IMR-90 (cell line): ENCODE data around the gene PIK3R3. TPM values are rescaled to one million over a fixed set of nuclear protein-coding genes. Genes with fewer than 3 reads are reported as not detected.

Experiments used
- ATAC-seq: fragments of 200-7000 bp; cut with Tn5 transposase; 2 replicates; pipeline ENCODE4 v1.9.1; 2020; ENCODE audit warnings: low read depth, mild to moderate bottlenecking, moderate library complexity
- BruUV-seq: library from RNA; stranded (reverse); fragments of 400-500 nt; replicated peaks from 2 replicates; lab custom pipeline; 2021; lab: Mats Ljungman, UMichigan
- CTCF ChIA-PET: fragments of 300-600 bp; formaldehyde crosslinking; extraction: SDS; loops from one replicate; lab custom pipeline; 2021; ENCODE audit warnings: antibody characterized with exemption; lab: Yijun Ruan, JAX
- POLR2A ChIA-PET: fragments of 300-600 bp; sonication (Branson Sonifier 250); formaldehyde crosslinking; loops from one replicate; lab custom pipeline; 2022; ENCODE audit warnings: antibody characterized with exemption; ENCODE audit not compliant: unreplicated experiment; lab: Charles Lee
- DNase-seq: peaks from one replicate; pipeline ENCODE4 v3.0.0; 2013
- H2AFZ ChIP-seq: replicated peaks from 2 replicates; pipeline ENCODE3; 2013; ENCODE audit warnings: low read length, mild to moderate bottlenecking; ENCODE audit not compliant: poor library complexity
- H2AK5ac ChIP-seq: 2 replicates; pipeline ENCODE4 v1.6.1; 2013; ENCODE audit warnings: low read depth, low read length, inconsistent platforms
- H2AK9ac ChIP-seq: replicated peaks from 2 replicates; pipeline ENCODE3; 2013; ENCODE audit warnings: mild to moderate bottlenecking, low read depth, low read length, moderate library complexity; ENCODE audit not compliant: poor library complexity
- H2BK120ac ChIP-seq: 2 replicates; pipeline ENCODE4 v1.6.1; 2013; ENCODE audit warnings: low read depth, low read length, inconsistent platforms
- H2BK15ac ChIP-seq: 3 replicates; pipeline ENCODE4 v1.6.1; 2013; ENCODE audit warnings: low read depth, low read length, inconsistent platforms
- H2BK20ac ChIP-seq: 2 replicates; pipeline ENCODE4 v1.6.1; 2013; ENCODE audit warnings: low read depth, mild to moderate bottlenecking, inconsistent platforms, low read length, moderate library complexity
- H2BK5ac ChIP-seq: 2 replicates; pipeline ENCODE4 v1.6.1; 2013; ENCODE audit warnings: mild to moderate bottlenecking, low read depth, low read length, inconsistent platforms; ENCODE audit not compliant: poor library complexity, severe bottlenecking
- H3K14ac ChIP-seq: replicated peaks from 2 replicates; pipeline ENCODE4 v1.6.1; 2013; ENCODE audit warnings: low read depth, low read length, inconsistent platforms
- H3K18ac ChIP-seq: 2 replicates; pipeline ENCODE4 v1.6.1; 2013; ENCODE audit warnings: low read depth, low read length, control low read depth
- H3K23ac ChIP-seq: 2 replicates; pipeline ENCODE4 v1.6.1; 2013; ENCODE audit warnings: low read depth, low read length, inconsistent platforms
- H3K27ac ChIP-seq: 2 replicates; pipeline ENCODE4 v1.5.1; 2013; ENCODE audit warnings: mild to moderate bottlenecking, control low read depth, low read length; ENCODE audit not compliant: insufficient read depth
- H3K27me3 ChIP-seq: 2 replicates; pipeline ENCODE4 v1.6.1; 2013; ENCODE audit warnings: low read length; ENCODE audit not compliant: control insufficient read depth, insufficient read depth
- H3K36me3 ChIP-seq: 2 replicates; pipeline ENCODE4 v1.6.1; 2013; ENCODE audit warnings: low read length, mixed read lengths; ENCODE audit not compliant: control insufficient read depth, insufficient read depth
- H3K4ac ChIP-seq: 2 replicates; pipeline ENCODE4 v1.6.1; 2013; ENCODE audit warnings: low read depth, low read length, inconsistent platforms
- H3K4me1 ChIP-seq: 2 replicates; pipeline ENCODE4 v1.6.1; 2013; ENCODE audit warnings: low read length, mixed read lengths; ENCODE audit not compliant: control insufficient read depth, insufficient read depth
- H3K4me2 ChIP-seq: 2 replicates; pipeline ENCODE4 v1.6.1; 2013; ENCODE audit warnings: low read depth, mild to moderate bottlenecking, control low read depth, low read length, moderate library complexity
- H3K4me3 ChIP-seq: 2 replicates; pipeline ENCODE4 v1.5.1; 2013; ENCODE audit warnings: low read depth, mild to moderate bottlenecking, control low read depth, low read length, moderate library complexity; ENCODE audit not compliant: insufficient read depth
- H3K56ac ChIP-seq: 2 replicates; pipeline ENCODE4 v1.6.1; 2013; ENCODE audit warnings: low read length, inconsistent platforms; ENCODE audit not compliant: insufficient read depth; ENCODE audit errors: extremely low read depth
- H3K79me1 ChIP-seq, 2 experiments: 2 replicates each; pipeline ENCODE4 v1.6.1; 2013; ENCODE audit warnings: low read length in 2 of 2, inconsistent platforms in 1 of 2, low read depth in 1 of 2
- H3K9ac ChIP-seq: 2 replicates; pipeline ENCODE4 v1.6.1; 2013; ENCODE audit warnings: low read depth, low read length, control low read depth
- H3K9me1 ChIP-seq: 2 replicates; pipeline ENCODE4 v1.6.1; 2013; ENCODE audit warnings: low read length, inconsistent platforms; ENCODE audit not compliant: insufficient read depth
- H3K9me3 ChIP-seq: 2 replicates; pipeline ENCODE4 v1.6.1; 2013; ENCODE audit warnings: low read length; ENCODE audit not compliant: control insufficient read depth, insufficient read depth
- H4K20me1 ChIP-seq: 2 replicates; pipeline ENCODE4 v1.6.1; 2013; ENCODE audit warnings: low read length, inconsistent platforms; ENCODE audit not compliant: insufficient read depth
- H4K5ac ChIP-seq: 2 replicates; pipeline ENCODE4 v1.6.1; 2013; ENCODE audit warnings: mild to moderate bottlenecking, low read depth, low read length, control low read depth
- H4K8ac ChIP-seq, 2 experiments: 2 replicates each; pipeline ENCODE4 v1.6.1; 2013; ENCODE audit warnings: low read depth in 2 of 2, low read length in 2 of 2, control low read depth in 1 of 2, inconsistent platforms in 1 of 2
- H4K91ac ChIP-seq: 2 replicates; pipeline ENCODE4 v1.6.1; 2013; ENCODE audit warnings: low read depth, low read length, inconsistent platforms; ENCODE audit not compliant: insufficient read depth
- BHLHE40 ChIP-seq: fragments of 150-350 bp; IDR thresholded peaks from 2 replicates; pipeline ENCODE4 v1.6.1; 2016; ENCODE audit warnings: mild to moderate bottlenecking, low read depth, low read length
- CEBPB ChIP-seq: IDR thresholded peaks from 2 replicates; pipeline ENCODE4 v1.6.1; 2012; ENCODE audit warnings: low read depth, low read length, improper control_type of control experiment
- CHD1 ChIP-seq: IDR thresholded peaks from 2 replicates; pipeline ENCODE4 v1.6.1; 2012; ENCODE audit warnings: low read depth, low read length, improper control_type of control experiment
- CTCF ChIP-seq: conservative IDR thresholded peaks from 2 replicates; pipeline ENCODE4 v1.5.1; 2012; ENCODE audit warnings: mild to moderate bottlenecking, low read depth, low read length, improper control_type of control experiment
- ELK1 ChIP-seq: fragments of 150-350 bp; IDR thresholded peaks from 2 replicates; pipeline ENCODE4 v1.6.1; 2016; ENCODE audit warnings: low read depth, mild to moderate bottlenecking, low read length, moderate library complexity, borderline replicate concordance
- FOS ChIP-seq: fragments of 150-350 bp; IDR thresholded peaks from 2 replicates; pipeline ENCODE4 v1.6.1; 2016; ENCODE audit warnings: low read depth, low read length
- MAFK ChIP-seq: IDR thresholded peaks from 2 replicates; pipeline ENCODE4 v1.6.1; 2012; ENCODE audit warnings: low read depth, low read length, improper control_type of control experiment
- MAZ ChIP-seq: IDR thresholded peaks from 2 replicates; pipeline ENCODE4 v1.6.1; 2012; ENCODE audit warnings: low read depth, mild to moderate bottlenecking, low read length, improper control_type of control experiment, moderate library complexity, borderline replicate concordance
- MXI1 ChIP-seq: IDR thresholded peaks from 2 replicates; pipeline ENCODE4 v1.6.1; 2012; ENCODE audit warnings: low read depth, mild to moderate bottlenecking, low read length, moderate library complexity, borderline replicate concordance
- NFE2L2 ChIP-seq: fragments of 150-350 bp; IDR thresholded peaks from 2 replicates; pipeline ENCODE4 v1.6.1; 2016; ENCODE audit warnings: low read depth, mild to moderate bottlenecking, low read length
- POLR2A ChIP-seq: IDR thresholded peaks from 2 replicates; pipeline ENCODE4 v1.6.1; 2012; ENCODE audit warnings: mild to moderate bottlenecking, low read depth, low read length
- RAD21 ChIP-seq: IDR thresholded peaks from 2 replicates; pipeline ENCODE4 v1.6.1; 2012; ENCODE audit warnings: low read length, improper control_type of control experiment
- RCOR1 ChIP-seq: IDR thresholded peaks from 2 replicates; pipeline ENCODE4 v1.6.1; 2012; ENCODE audit warnings: mild to moderate bottlenecking, low read length, improper control_type of control experiment; ENCODE audit not compliant: insufficient replicate concordance
- RFX5 ChIP-seq: IDR thresholded peaks from 2 replicates; pipeline ENCODE4 v1.8.0; 2012; ENCODE audit warnings: low read depth, mild to moderate bottlenecking, low read length, moderate library complexity
- SMC3 ChIP-seq: fragments of 150-350 bp; IDR thresholded peaks from 2 replicates; pipeline ENCODE4 v1.6.1; 2016; ENCODE audit warnings: low read depth, mild to moderate bottlenecking, antibody characterized with exemption, low read length, moderate library complexity
- USF2 ChIP-seq: fragments of 150-350 bp; IDR thresholded peaks from 2 replicates; pipeline ENCODE4 v1.6.1; 2017; ENCODE audit warnings: mild to moderate bottlenecking, antibody characterized with exemption, low read length, low read depth
- dilution Hi-C: fragments of 300-500 bp; cut with HindIII; formaldehyde crosslinking; loops from one replicate; pipeline ENCODE4 v1.14.3; 2018; ENCODE audit warnings: low sequenced_read_pairs; ENCODE audit not compliant: unreplicated experiment
- in situ Hi-C: fragments of 300-500 bp; cut with MboI; formaldehyde crosslinking; loops from 3 replicates; pipeline ENCODE4 v1.14.3; 2019; ENCODE audit warnings: low sequenced_read_pairs, inconsistent platforms, mixed read lengths
- intact Hi-C: fragments of 100-400 bp; cut with micrococcal nuclease; formaldehyde crosslinking; loops from 2 replicates; pipeline ENCODE4 v1.10.0; 2022
- polyA plus RNA-seq, 3 experiments: library from polyadenylated mRNA; depleted of rRNA; stranded (reverse); fragments of >200 nt; gene quantifications; 2 replicates each; pipeline ENCODE4 v1.2.3, GENCODE V29; 2012; ENCODE audit warnings: low replicate concordance in 1 of 3
- total RNA-seq: library from RNA; depleted of rRNA; stranded (reverse); fragments of >200 nt; gene quantifications from 2 replicates; pipeline ENCODE4 v1.2.3, GENCODE V29; 2012

Gene PIK3R3
- total and polyA plus RNA-seq, 2 of the 4 experiments (the other 2 are of a cell fraction): 5.3 to 9.9 TPM

- H2BK120ac ChIP-seq: no peak overlapping the region
- no peak overlapping the region for H4K91ac ChIP-seq
- peaks cover 8% of the 10 kb centered on the region for H3K9me1 ChIP-seq
- no peak overlapping the region for H3K4ac ChIP-seq
- H4K20me1 ChIP-seq: 0 out of 2 replicates have a peak, but pooled peaks cover 6% of the 10 kb centered on the region
- no peak overlapping the region for H3K14ac ChIP-seq
- H3K27me3 ChIP-seq: no peaks in the 10 kb centered on the region
- POLR2A ChIA-PET: no interaction called here
- H2BK15ac ChIP-seq: no peak overlapping the region
- no peak overlapping the region for H3K9ac ChIP-seq
- 0 out of 2 replicates have a peak overlapping the region, but pooled peaks have one; percentile 25 for H3K23ac ChIP-seq
- H2AFZ ChIP-seq: no peak overlapping the region
- no peak overlapping the region for H4K8ac ChIP-seq
- no peak for TF ChIP-seq ELK1
- TF ChIP-seq USF2: no peak
- no peak for TF ChIP-seq FOS
- TF ChIP-seq BHLHE40: no peak
- no peak for TF ChIP-seq RCOR1
- no peak for TF ChIP-seq CEBPB
- TF ChIP-seq CHD1: no peak
- no peak for TF ChIP-seq MAFK
- no peak for TF ChIP-seq RFX5
- no peak for TF ChIP-seq CTCF
- TF ChIP-seq MAZ: no peak
- no peak for TF ChIP-seq MXI1
- no peak for TF ChIP-seq NFE2L2
- no peak for TF ChIP-seq RAD21
- no peak for TF ChIP-seq SMC3
- no peak for TF ChIP-seq POLR2A
- H3K18ac ChIP-seq: no peak overlapping the region
- H2AK9ac ChIP-seq: no peak overlapping the region
- in situ Hi-C loops (no loop called here), dilution Hi-C loops (loop anchor here (25.0 kb wide), 1 partner anchor 145 kb away; the partner anchor contains the start of genes P3R3URF, POMGNT1 and TSPAN1), intact Hi-C loops (loop anchor here (10.0 kb wide), 1 partner anchor 53 kb away; no protein-coding TSS in a partner anchor)
- H3K36me3 ChIP-seq: peaks cover 2% of the 10 kb centered on the region; the same call in 1 of the 2 replicates
- no peak overlapping the region for H3K4me2 ChIP-seq
- no peaks in the 10 kb centered on the region for H3K9me3 ChIP-seq
- no peak overlapping the region for H4K5ac ChIP-seq
- H2AK5ac ChIP-seq: no peak overlapping the region
- CTCF ChIA-PET: interaction anchor here (1.3 kb wide), 1 partner anchor 181 kb away, joined by 3 read pairs; no protein-coding TSS in a partner anchor
- H2BK20ac ChIP-seq: no peak overlapping the region
- H3K27ac ChIP-seq: no peak overlapping the region
- H3K56ac ChIP-seq: no peak overlapping the region
- H3K4me3 ChIP-seq: no peak overlapping the region
- H3K4me1 ChIP-seq: peaks cover 6% of the 10 kb centered on the region; the same call in 1 of the 2 replicates
- BruUV-seq: no TSS peak
- DNase-seq: peak; percentile 27
- 0 out of 4 replicates have a peak, but pooled peaks cover 0 to 5% of the 10 kb centered on the region in 2 experiments for H3K79me1 ChIP-seq
- H2BK5ac ChIP-seq: no peak overlapping the region
- ATAC-seq: peak; percentile 46
Observed at GRCh38 chr1:46041974-46042373, 90.5 kb downstream of the PIK3R3 start.
